GM19193 (cell line): ENCODE results near the gene TRIM71.

ENCODE experiments used
- POLR2A ChIP-seq: IDR thresholded peaks from 4 replicates; pipeline ENCODE4 v1.6.1; 2011; ENCODE audit not compliant: insufficient read depth, insufficient read length; ENCODE audit errors: extremely low read depth

Gene TRIM71

GRCh38 chr3:32837789-32838188 lies 20.0 kb downstream of the TRIM71 start:
- no peak for TF ChIP-seq POLR2A

- no peak for TF ChIP-seq POLR2A
These were observed 21.9 kb downstream of the TRIM71 start for GRCh38 chr3:32839714-32840085.

GRCh38 chr3:32840086-32840841 lies 22.5 kb downstream of the TRIM71 start:
- TF ChIP-seq POLR2A = no peak

- no peak for TF ChIP-seq POLR2A
These were observed 23.5 kb downstream of the TRIM71 start for GRCh38 chr3:32841341-32841740.

GRCh38 chr3:32841867-32842470 lies 24.2 kb downstream of the TRIM71 start:
- no peak for TF ChIP-seq POLR2A

DNA sequence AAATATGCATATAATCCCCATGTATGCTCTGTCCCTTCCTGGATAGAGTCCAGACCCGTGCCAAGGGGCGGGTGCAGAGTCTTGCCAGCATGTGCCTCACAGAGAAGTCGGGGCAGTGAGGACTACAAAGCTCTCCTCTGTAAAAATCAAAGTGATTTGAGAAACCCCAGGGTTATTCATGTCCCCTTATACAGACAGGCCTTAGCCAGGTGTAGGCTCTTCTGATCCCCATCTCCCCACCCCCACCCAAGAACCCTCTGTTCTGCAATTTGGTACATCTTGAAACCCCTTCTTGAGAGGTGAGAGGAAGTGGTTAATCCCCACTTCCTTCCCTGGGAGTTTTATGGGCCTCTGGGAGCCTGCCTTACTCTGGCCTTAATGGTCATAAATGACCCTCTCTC lies 24.7 kb downstream of the TRIM71 start:
- no peak for TF ChIP-seq POLR2A

GRCh38 chr3:32842987-32843386 lies 25.2 kb downstream of the TRIM71 start:
- TF ChIP-seq POLR2A = no peak

DNA sequence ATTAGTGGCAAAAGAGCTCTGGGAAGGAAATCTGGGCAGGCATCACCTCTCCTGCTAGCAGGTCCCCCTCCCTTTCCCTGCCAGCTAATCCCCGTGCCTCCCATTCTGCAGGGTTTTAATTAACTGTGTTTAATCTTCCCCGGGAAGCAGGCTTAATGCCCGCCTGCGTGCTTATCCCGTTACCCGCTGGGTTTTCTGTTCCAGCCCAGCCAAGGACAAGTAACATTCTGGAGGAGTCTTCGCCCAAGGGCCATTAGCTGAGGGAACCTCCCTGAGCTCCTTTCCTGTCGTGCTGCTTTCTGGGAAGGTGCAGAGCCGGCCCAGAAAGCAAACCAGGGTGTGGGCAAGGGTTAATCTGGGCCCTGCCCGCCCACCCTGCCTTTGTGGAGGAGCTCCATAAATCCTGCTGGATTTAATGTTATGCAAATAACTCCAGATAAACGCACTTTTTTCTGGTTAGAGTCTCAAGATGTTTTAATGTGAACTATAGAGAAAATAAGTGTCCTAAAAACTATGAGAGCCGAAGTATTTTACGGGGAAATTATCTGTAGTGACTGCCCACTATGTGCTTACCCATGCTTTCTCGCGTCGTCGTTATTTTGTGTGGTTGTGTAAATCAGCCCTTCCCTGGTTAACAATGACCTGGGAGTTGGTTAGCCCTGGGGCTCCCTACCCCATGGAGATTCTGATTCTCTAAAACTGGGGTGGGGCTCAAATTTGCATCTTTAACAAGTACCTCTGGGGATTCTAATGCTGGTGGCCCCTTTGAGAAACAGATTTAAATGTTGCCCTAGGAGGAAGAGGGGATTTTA lies 25.9 kb downstream of the TRIM71 start:
- TF ChIP-seq POLR2A = no peak

GRCh38 chr3:32844322-32844654 lies 26.5 kb downstream of the TRIM71 start:
- TF ChIP-seq POLR2A = no peak

- no peak for TF ChIP-seq POLR2A
These were observed 27.1 kb downstream of the TRIM71 start for GRCh38 chr3:32844914-32845313.

- TF ChIP-seq POLR2A = no peak
These were observed 29.7 kb downstream of the TRIM71 start for GRCh38 chr3:32847528-32847927.

GRCh38 chr3:32848215-32848614 lies 30.4 kb downstream of the TRIM71 start:
- TF ChIP-seq POLR2A = no peak

- no peak for TF ChIP-seq POLR2A
These were observed 31.2 kb downstream of the TRIM71 start for GRCh38 chr3:32849046-32849445.

- no peak for TF ChIP-seq POLR2A
These were observed 32.4 kb downstream of the TRIM71 start for GRCh38 chr3:32850226-32850625.

GRCh38 chr3:32850636-32851035 lies 32.8 kb downstream of the TRIM71 start:
- no peak for TF ChIP-seq POLR2A

- TF ChIP-seq POLR2A = no peak
These were observed 34.3 kb downstream of the TRIM71 start for GRCh38 chr3:32852146-32852545.
